ENCODE results near the gene KIFC3.
"Not testable (repeated sequence)": the region's sequence is repeated elsewhere in the genome, so short reads cannot be mapped to it uniquely, and the experiment has no call there.

KIFC3 gene

GRCh38 chr16:57814896-57815295 is 12.6 kb upstream of the KIFC3 start:
- no peak overlapping the region for H3K4me3 ChIP-seq (ENCODE audit: low read depth, low read length)
- no peak for TF ChIP-seq POLR2A (IDR thresholded peaks at IDR 0.05; ENCODE audit: extremely low read depth, insufficient read length)
- TF ChIP-seq MYC (IDR thresholded peaks at IDR 0.05; ENCODE audit: low read depth, low read length): no peak
- TF ChIP-seq CTCF (IDR thresholded peaks at IDR 0.05; ENCODE audit: low read depth, low read length): no peak
- no peak for TF ChIP-seq MAX (IDR thresholded peaks at IDR 0.05; ENCODE audit: low read depth, low read length)
- DNase-seq (ENCODE audit: low read depth): no peak

GRCh38 chr16:57813466-57813865 is 11.2 kb upstream of the KIFC3 start:
- TF ChIP-seq CTCF (IDR thresholded peaks at IDR 0.05; ENCODE audit: low read depth, low read length) (no peak), POLR2A (IDR thresholded peaks at IDR 0.05; ENCODE audit: extremely low read depth, insufficient read length) (no peak), MAX (IDR thresholded peaks at IDR 0.05; ENCODE audit: low read depth, low read length) (no peak), MYC (IDR thresholded peaks at IDR 0.05; ENCODE audit: low read depth, low read length) (no peak)
- H3K4me3 ChIP-seq (ENCODE audit: low read depth, low read length): no peak overlapping the region
- DNase-seq (ENCODE audit: low read depth): no peak

GRCh38 chr16:57811340-57811739 is 9.0 kb upstream of the KIFC3 start:
- not testable (repeated sequence) for H3K4me3 ChIP-seq (ENCODE audit: low read depth, low read length); DNase-seq (ENCODE audit: low read depth)

GRCh38 chr16:57810197-57811031 is 8.1 kb upstream of the KIFC3 start:
- peak; percentile 96 for TF ChIP-seq MAX (IDR thresholded peaks at IDR 0.05; ENCODE audit: low read depth, low read length)
- peak; percentile 87 for TF ChIP-seq MYC (IDR thresholded peaks at IDR 0.05; ENCODE audit: low read depth, low read length)
- no peak for TF ChIP-seq CTCF (IDR thresholded peaks at IDR 0.05; ENCODE audit: low read depth, low read length)
- peak; percentile 32 for TF ChIP-seq POLR2A (IDR thresholded peaks at IDR 0.05; ENCODE audit: extremely low read depth, insufficient read length)
- H3K4me3 ChIP-seq (ENCODE audit: low read depth, low read length): no peak overlapping the region

GRCh38 chr16:57809276-57810196 is 7.2 kb upstream of the KIFC3 start:
- no peak for DNase-seq (ENCODE audit: low read depth)
- no peak overlapping the region for H3K4me3 ChIP-seq (ENCODE audit: low read depth, low read length)
- TF ChIP-seq MYC (IDR thresholded peaks at IDR 0.05; ENCODE audit: low read depth, low read length): no peak
- no peak for TF ChIP-seq MAX (IDR thresholded peaks at IDR 0.05; ENCODE audit: low read depth, low read length)
- no peak for TF ChIP-seq POLR2A (IDR thresholded peaks at IDR 0.05; ENCODE audit: extremely low read depth, insufficient read length)
- TF ChIP-seq CTCF (IDR thresholded peaks at IDR 0.05; ENCODE audit: low read depth, low read length): no peak

More at GRCh38 chr16:57810197-57811031, 8.1 kb upstream of the KIFC3 start:
- peak; percentile 98 for DNase-seq (ENCODE audit: low read depth)
